Measurements from ENCODE around the gene PKDREJ. TPM values are rescaled to one million over a fixed set of nuclear protein-coding genes. Genes with fewer than 3 reads are reported as not detected.

Gene PKDREJ
- total RNA-seq, 2 experiments from 2014 or later: not detected

DNA sequence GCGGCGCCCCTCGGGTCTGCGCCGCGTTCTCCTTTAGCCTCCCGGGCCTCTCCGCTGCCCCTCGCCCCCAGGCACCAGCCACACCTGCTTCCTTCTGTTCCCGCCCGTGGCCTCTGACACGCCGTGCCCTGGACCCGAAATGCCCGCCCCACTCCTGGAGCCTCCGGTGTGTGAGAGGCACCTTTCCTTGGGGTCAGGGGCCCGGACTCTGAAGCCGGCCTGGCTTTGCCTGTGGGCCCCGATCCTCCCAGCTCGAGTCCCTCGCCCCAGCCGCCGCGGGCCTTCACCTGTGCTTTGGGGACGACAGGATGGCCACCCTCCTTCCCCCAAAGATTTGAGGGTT lies 12.4 kb downstream of the PKDREJ start:
- TF ChIP-seq, protein P1, sequence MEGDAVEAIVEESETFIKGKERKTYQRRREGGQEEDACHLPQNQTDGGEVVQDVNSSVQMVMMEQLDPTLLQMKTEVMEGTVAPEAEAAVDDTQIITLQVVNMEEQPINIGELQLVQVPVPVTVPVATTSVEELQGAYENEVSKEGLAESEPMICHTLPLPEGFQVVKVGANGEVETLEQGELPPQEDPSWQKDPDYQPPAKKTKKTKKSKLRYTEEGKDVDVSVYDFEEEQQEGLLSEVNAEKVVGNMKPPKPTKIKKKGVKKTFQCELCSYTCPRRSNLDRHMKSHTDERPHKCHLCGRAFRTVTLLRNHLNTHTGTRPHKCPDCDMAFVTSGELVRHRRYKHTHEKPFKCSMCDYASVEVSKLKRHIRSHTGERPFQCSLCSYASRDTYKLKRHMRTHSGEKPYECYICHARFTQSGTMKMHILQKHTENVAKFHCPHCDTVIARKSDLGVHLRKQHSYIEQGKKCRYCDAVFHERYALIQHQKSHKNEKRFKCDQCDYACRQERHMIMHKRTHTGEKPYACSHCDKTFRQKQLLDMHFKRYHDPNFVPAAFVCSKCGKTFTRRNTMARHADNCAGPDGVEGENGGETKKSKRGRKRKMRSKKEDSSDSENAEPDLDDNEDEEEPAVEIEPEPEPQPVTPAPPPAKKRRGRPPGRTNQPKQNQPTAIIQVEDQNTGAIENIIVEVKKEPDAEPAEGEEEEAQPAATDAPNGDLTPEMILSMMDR (conservative IDR thresholded peaks at IDR 0.05; ENCODE audit: low read length): no peak
- TF ChIP-seq EZH2phosphoT487 (IDR thresholded peaks at IDR 0.05; ENCODE audit: borderline replicate concordance, low read depth, low read length): no peak
- ChIA-PET POLR2A (interaction anchor here (0.5 to 1.6 kb wide), 3 partner anchors 12 to 46 kb away, joined by 3 to 5 read pairs (median 5); partner anchors contain the start of gene GTSE1), CTCF (ENCODE audit: unreplicated experiment) (no interaction called here)
- H3K4me1 ChIP-seq (ENCODE audit: insufficient read depth, low read length, poor library complexity, severe bottlenecking): peaks cover 25% of the 10 kb centered on the region
- H3K4me2 ChIP-seq (ENCODE audit: low read length): peak overlapping the region; percentile 85
- peak overlapping the region; percentile 80 for H3K4me3 ChIP-seq (ENCODE audit: low read depth, low read length, poor library complexity, severe bottlenecking)
- no peaks in the 10 kb centered on the region for H3K9me3 ChIP-seq (ENCODE audit: low read length)
- intact Hi-C loops (cut with micrococcal nuclease; ENCODE audit: unreplicated experiment): loop anchor here (1.0 to 2.0 kb wide), 3 partner anchors 46 to 100 kb away; partner anchors contain the start of genes GTSE1 and PPARA
- H4K20me1 ChIP-seq (ENCODE audit: insufficient read depth, low read length): no peaks in the 10 kb centered on the region
- peak overlapping the region; percentile 59 for H3K27ac ChIP-seq (ENCODE audit: low read depth, low read length, poor library complexity, severe bottlenecking)
- H3K9me2 ChIP-seq (ENCODE audit: insufficient read depth, low read length): no peaks in the 10 kb centered on the region
- no peaks in the 10 kb centered on the region for H3K36me3 ChIP-seq (ENCODE audit: insufficient read depth, low read length)
- peaks cover 7% of the 10 kb centered on the region; the same call in 1 of the 2 replicates for H3K79me2 ChIP-seq (ENCODE audit: insufficient read depth, low read depth, low read length)
- peak; percentile 27 for DNase-seq (ENCODE audit: low spot score)
- BruUV-seq (replicated peaks): no TSS peak
- H2AFZ ChIP-seq (ENCODE audit: low read length): peak overlapping the region; percentile 15; the same call in 1 of the 2 replicates

DNA sequence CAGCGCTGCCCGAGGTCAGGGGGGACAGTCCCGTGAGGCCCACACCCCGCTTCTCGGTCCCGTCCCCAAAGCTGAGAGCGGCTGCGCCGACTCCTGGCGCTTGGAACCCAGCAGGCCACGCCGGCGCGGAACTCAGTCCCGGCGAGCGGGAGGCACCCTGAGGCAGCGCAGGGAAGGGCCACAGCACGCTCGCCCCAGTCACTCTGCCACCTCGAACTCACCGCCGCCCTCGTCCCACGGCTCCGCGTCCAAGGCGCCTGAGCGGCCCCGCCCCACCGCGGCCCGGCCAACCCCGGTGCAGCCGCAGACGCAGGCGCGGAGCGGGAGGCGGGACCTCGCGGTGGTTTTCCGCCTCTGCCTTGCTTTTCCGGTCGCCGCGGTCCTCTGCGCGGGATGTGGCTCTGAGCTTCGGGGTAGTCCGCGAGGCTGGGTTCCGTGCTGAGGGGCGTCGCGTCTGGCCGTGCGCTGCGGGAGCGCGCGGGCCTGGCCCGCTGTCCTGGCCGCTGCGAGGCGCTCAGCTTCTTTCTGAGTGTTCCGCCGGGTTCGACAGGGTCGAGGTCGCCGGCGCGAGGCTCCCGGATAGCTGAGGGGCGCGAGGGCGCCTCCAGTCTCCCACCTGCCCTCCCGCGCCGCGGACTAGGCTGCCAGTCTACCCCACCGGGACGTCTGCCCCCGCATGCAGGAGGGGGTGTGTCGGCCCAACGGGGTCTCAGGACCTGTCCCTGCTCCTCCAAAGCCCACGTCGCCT lies 12.9 kb downstream of the PKDREJ start, which contains the start of gene CDPF1:
CDPF1 (minus strand) TSS at position 259 of the 748 bp plus-strand sequence. CDS start 2,009 bp downstream, outside the sequence.
- Histone ChIP-seq H2AFZ (ENCODE audit: low read length) (peak within 1 kb of the TSS; percentile 15; the same call in 1 of the 2 replicates), H4K20me1 (ENCODE audit: insufficient read depth, low read length) (no peaks in the 10 kb centered on the region), H3K9me2 (ENCODE audit: insufficient read depth, low read length) (no peaks in the 10 kb centered on the region), H3K36me3 (ENCODE audit: insufficient read depth, low read length) (no peaks in the 10 kb centered on the region), H3K4me1 (ENCODE audit: insufficient read depth, low read length, poor library complexity, severe bottlenecking) (peaks cover 25% of the 10 kb centered on the region), H3K4me2 (ENCODE audit: low read length) (peak within 1 kb of the TSS; percentile 85), H3K4me3 (ENCODE audit: low read depth, low read length, poor library complexity, severe bottlenecking) (peak within 1 kb of the TSS; percentile 80), H3K9me3 (ENCODE audit: low read length) (no peaks in the 10 kb centered on the region), H3K27ac (ENCODE audit: low read depth, low read length, poor library complexity, severe bottlenecking) (peak within 1 kb of the TSS; percentile 59), H3K79me2 (ENCODE audit: insufficient read depth, low read depth, low read length) (peaks cover 7% of the 10 kb centered on the region; the same call in 1 of the 2 replicates)
- peak; percentile 90 for DNase-seq (ENCODE audit: low spot score)
- intact Hi-C loops (cut with micrococcal nuclease; ENCODE audit: unreplicated experiment): loop anchor here (1.0 to 2.0 kb wide), 3 partner anchors 47 to 100 kb away; partner anchors contain the start of genes GTSE1 and PPARA
- POLR2A ChIA-PET: interaction anchor here (0.5 to 1.6 kb wide), 3 partner anchors 11 to 46 kb away, joined by 3 to 5 read pairs (median 5); partner anchors contain the start of gene GTSE1
- TF ChIP-seq, protein P1 (conservative IDR thresholded peaks at IDR 0.05; ENCODE audit: low read length): peak; percentile 30; the same call in 1 of the 2 replicates
- no peak for TF ChIP-seq EZH2phosphoT487 (IDR thresholded peaks at IDR 0.05; ENCODE audit: borderline replicate concordance, low read depth, low read length)
- no TSS peak for BruUV-seq (replicated peaks)
- CTCF ChIA-PET (ENCODE audit: unreplicated experiment): no interaction called here
